SK-N-SH treated with all-trans-retinoic acid at 6 μM for 48 hours (cell line): ENCODE measurements around the gene STAT5A.

Experiments
- ARNTL ChIP-seq: fragments of 450-650 bp; formaldehyde crosslinking; IDR thresholded peaks from 2 replicates; pipeline ENCODE4 v1.5.0; 2020; ENCODE audit warnings: low read depth, mild to moderate bottlenecking, moderate library complexity, borderline replicate concordance
- OSR1 ChIP-seq: fragments of 250-450 bp; sonication (Bioruptor Pico); IDR thresholded peaks from 2 replicates; pipeline ENCODE4 v1.8.0; 2022; ENCODE audit warnings: moderate library complexity, mild to moderate bottlenecking, inconsistent platforms
- PATZ1 ChIP-seq: fragments of 250-450 bp; sonication (Bioruptor Pico); IDR thresholded peaks from 2 replicates; pipeline ENCODE4 v1.8.0; 2020; ENCODE audit warnings: mild to moderate bottlenecking, moderate library complexity, borderline replicate concordance
- RARB ChIP-seq: fragments of 250-450 bp; sonication (Bioruptor Pico); IDR thresholded peaks from 2 replicates; pipeline ENCODE4 v1.8.0; 2021; ENCODE audit warnings: mild to moderate bottlenecking, moderate library complexity
- TCF4 ChIP-seq: fragments of 250-450 bp; sonication (Bioruptor Pico); IDR thresholded peaks from 2 replicates; pipeline ENCODE4 v1.8.0; 2021; ENCODE audit warnings: mild to moderate bottlenecking, moderate library complexity, borderline replicate concordance
- ZC3H10 ChIP-seq: fragments of 250-450 bp; sonication (Bioruptor Pico); IDR thresholded peaks from 2 replicates; pipeline ENCODE4 v1.5.1; 2021; ENCODE audit warnings: mild to moderate bottlenecking, moderate library complexity
- ZFP3 ChIP-seq: fragments of 250-450 bp; sonication (Bioruptor Pico); IDR thresholded peaks from 2 replicates; pipeline ENCODE4 v1.5.0; 2020; ENCODE audit warnings: mild to moderate bottlenecking, moderate library complexity
- ZFP30 ChIP-seq: fragments of 450-650 bp; formaldehyde crosslinking; IDR thresholded peaks from 2 replicates; pipeline ENCODE4 v1.5.0; 2022; ENCODE audit warnings: mild to moderate bottlenecking, moderate library complexity
- ZNF565 ChIP-seq: fragments of 450-650 bp; formaldehyde crosslinking; conservative IDR thresholded peaks from 2 replicates; pipeline ENCODE4 v1.5.0; 2020; ENCODE audit warnings: low read depth, mild to moderate bottlenecking, moderate library complexity
- ZNF70 ChIP-seq: fragments of 450-650 bp; formaldehyde crosslinking; IDR thresholded peaks from 2 replicates; pipeline ENCODE4 v1.5.0; 2020; ENCODE audit warnings: mild to moderate bottlenecking, moderate library complexity

GRCh38 chr17:42285346-42286050 is 2.8 kb upstream of the STAT5A start:
- TF ChIP-seq ZFP30 (CRISPR knock-in tag) (no peak), ARNTL (CRISPR knock-in tag) (no peak), PATZ1 (CRISPR knock-in tag) (no peak), ZNF565 (CRISPR knock-in tag) (no peak), RARB (no peak), ZC3H10 (CRISPR knock-in tag) (no peak), ZFP3 (CRISPR knock-in tag) (no peak), TCF4 (CRISPR knock-in tag) (no peak), ZNF70 (CRISPR knock-in tag) (no peak), OSR1 (CRISPR knock-in tag) (no peak)
